Upper lobe of left lung (tissue), 6 donors: Measurements from ENCODE around the gene CYTIP. TPM values are rescaled to one million over a fixed set of nuclear protein-coding genes. Genes with fewer than 3 reads are reported as not detected.

Experiments
- ATAC-seq, 2 donors: fragments of 200-7000 bp; cut with Tn5 transposase; one replicate each; pipeline ENCODE4 v1.9.1; 2022; ENCODE audit warnings: mild to moderate bottlenecking in 2 of 2, moderate library complexity in 2 of 2; ENCODE audit not compliant: low FRiP score in 2 of 2
- DNase-seq, 2 donors: peaks; one replicate each; pipeline ENCODE4 v3.0.0-alpha.2; 2019 to 2020
- H3K27ac ChIP-seq, 4 donors: fragments of 200-600 bp; sonication (generic); one replicate each; pipeline ENCODE4 v1.5.1; 2016 to 2019
- H3K27me3 ChIP-seq, 4 donors: fragments of 200-600 bp; sonication (generic); one replicate each; pipeline ENCODE4 v1.5.1; 2017 to 2019
- H3K36me3 ChIP-seq, 4 donors: fragments of 200-600 bp; sonication (generic); one replicate each; pipeline ENCODE4 v1.5.1; 2016 to 2019
- H3K4me1 ChIP-seq, 4 donors: fragments of 200-600 bp; sonication (generic); one replicate each; pipeline ENCODE4 v1.5.1; 2018 to 2019
- H3K4me3 ChIP-seq, 4 donors: fragments of 200-600 bp; sonication (generic); one replicate each; pipeline ENCODE4 v1.5.1; 2017 to 2019; ENCODE audit warnings: mild to moderate bottlenecking in 2 of 4, moderate library complexity in 1 of 4
- H3K9me3 ChIP-seq, 4 donors: fragments of 200-600 bp; sonication (generic); one replicate each; pipeline ENCODE4 v1.5.1; 2018 to 2019
- CTCF ChIP-seq, 6 experiments: fragments of 450-650 bp in 4 of 6; fragments of 200-600 bp in 2 of 6; sonication (generic) in 2 of 6; IDR thresholded peaks; one replicate each; pipeline ENCODE4 v1.5.1; 2016 to 2019; ENCODE audit warnings: antibody characterized with exemption in 6 of 6
- EP300 ChIP-seq, 4 donors: sonication (generic); formaldehyde crosslinking; IDR thresholded peaks; one replicate each; pipeline ENCODE4 v1.5.1; 2017; ENCODE audit warnings: antibody characterized with exemption in 4 of 4, control low read depth in 2 of 4
- POLR2A ChIP-seq, 4 donors: fragments of 450-650 bp; IDR thresholded peaks; one replicate each; pipeline ENCODE4 v1.5.1; 2016 to 2017; ENCODE audit warnings: antibody characterized with exemption in 4 of 4, mild to moderate bottlenecking in 2 of 4
- POLR2AphosphoS5 ChIP-seq, 2 donors: sonication (generic); formaldehyde crosslinking; IDR thresholded peaks; one replicate each; pipeline ENCODE4 v1.5.1; 2017; ENCODE audit warnings: antibody characterized with exemption in 2 of 2
- WGBS, 2 donors: methylation state at CpG; one replicate each; pipeline ENCODE4 v1.1.5; 2017 to 2018; 5-methylcytosine and 5-hydroxymethylcytosine counted together
- total RNA-seq, 6 donors: library from RNA; depleted of rRNA in 4 of 6; stranded (reverse); fragments of >200 nt in 4 of 6; gene quantifications; one replicate each; pipeline versions ENCODE4 v1.1.0 to v1.2.1, GENCODE V29; 2016 to 2021
- donor health status: DM: no; HTN: no; CAD: no; lungs with moderate emphysema.
- donor health status: DM: no; HTN: yes; CAD: no; lungs with severe emphysema.

The CYTIP gene
- total RNA-seq, 6 donors from 2014 or later: 23.1 to 47.1 (median 28.5) TPM

GRCh38 chr2:157477919-157478318 lies 34.0 kb upstream of the CYTIP start:
- no peaks in the 10 kb centered on the region for H3K4me1 ChIP-seq
- no peaks in the 10 kb centered on the region for H3K27me3 ChIP-seq
- DNase-seq (no peak), ATAC-seq (no peak)
- H3K9me3 ChIP-seq: no peaks in the 10 kb centered on the region
- TF ChIP-seq POLR2A (IDR thresholded peaks at IDR 0.05) (no peak), POLR2AphosphoS5 (IDR thresholded peaks at IDR 0.05) (no peak), CTCF (IDR thresholded peaks at IDR 0.05) (no peak), EP300 (IDR thresholded peaks at IDR 0.05) (no peak)
- no peak overlapping the region for H3K27ac ChIP-seq
- H3K4me3 ChIP-seq: no peak overlapping the region
- no peaks in the 10 kb centered on the region for H3K36me3 ChIP-seq

- no peak for ATAC-seq
- Histone ChIP-seq H3K27ac (no peak overlapping the region), H3K4me3 (no peak overlapping the region), H3K4me1 (no peaks in the 10 kb centered on the region), H3K27me3 (no peaks in the 10 kb centered on the region), H3K36me3 (no peaks in the 10 kb centered on the region), H3K9me3 (no peaks in the 10 kb centered on the region)
- no peak for DNase-seq
- TF ChIP-seq POLR2AphosphoS5 (IDR thresholded peaks at IDR 0.05): no peak
- no peak for TF ChIP-seq EP300 (IDR thresholded peaks at IDR 0.05)
- TF ChIP-seq CTCF (IDR thresholded peaks at IDR 0.05): no peak
- TF ChIP-seq POLR2A (IDR thresholded peaks at IDR 0.05): no peak
These were observed 33.2 kb upstream of the CYTIP start for GRCh38 chr2:157476953-157477709.

GRCh38 chr2:157475722-157476390 lies 32.0 kb upstream of the CYTIP start:
- WGBS, 2 donors: 85 to 86% methylated on average over 12 of the region's 12 CpGs
- H3K4me3 ChIP-seq: no peak overlapping the region
- no peaks in the 10 kb centered on the region for H3K27me3 ChIP-seq
- no peaks in the 10 kb centered on the region for H3K36me3 ChIP-seq
- no peaks in the 10 kb centered on the region for H3K4me1 ChIP-seq
- no peak overlapping the region for H3K27ac ChIP-seq
- DNase-seq (no peak), ATAC-seq (no peak)
- no peak for TF ChIP-seq POLR2A (IDR thresholded peaks at IDR 0.05)
- TF ChIP-seq CTCF (IDR thresholded peaks at IDR 0.05): no peak
- no peak for TF ChIP-seq POLR2AphosphoS5 (IDR thresholded peaks at IDR 0.05)
- TF ChIP-seq EP300 (IDR thresholded peaks at IDR 0.05): no peak
- H3K9me3 ChIP-seq: no peaks in the 10 kb centered on the region

GRCh38 chr2:157473581-157473980 lies 29.7 kb upstream of the CYTIP start:
- DNase-seq: no peak
- Histone ChIP-seq H3K27me3 (no peaks in the 10 kb centered on the region), H3K9me3 (no peaks in the 10 kb centered on the region), H3K4me1 (no peaks in the 10 kb centered on the region), H3K4me3 (no peak overlapping the region), H3K27ac (no peak overlapping the region), H3K36me3 (no peaks in the 10 kb centered on the region)
- TF ChIP-seq CTCF (IDR thresholded peaks at IDR 0.05) (no peak), EP300 (IDR thresholded peaks at IDR 0.05) (no peak), POLR2AphosphoS5 (IDR thresholded peaks at IDR 0.05) (no peak), POLR2A (IDR thresholded peaks at IDR 0.05) (no peak)
- ATAC-seq: no peak

GRCh38 chr2:157471078-157471477 lies 27.2 kb upstream of the CYTIP start:
- H3K9me3 ChIP-seq: no peaks in the 10 kb centered on the region
- H3K36me3 ChIP-seq: no peaks in the 10 kb centered on the region
- no peak overlapping the region for H3K4me3 ChIP-seq
- ATAC-seq (no peak), DNase-seq (no peak)
- no peaks in the 10 kb centered on the region for H3K4me1 ChIP-seq
- TF ChIP-seq CTCF (IDR thresholded peaks at IDR 0.05) (no peak), EP300 (IDR thresholded peaks at IDR 0.05) (no peak), POLR2AphosphoS5 (IDR thresholded peaks at IDR 0.05) (no peak), POLR2A (IDR thresholded peaks at IDR 0.05) (no peak)
- H3K27me3 ChIP-seq: no peaks in the 10 kb centered on the region
- no peak overlapping the region for H3K27ac ChIP-seq
- 75 to 86% methylated on average over 3 of the region's 3 CpGs for WGBS, 2 donors
